Keratinocyte (primary cell): ENCODE measurements around the gene SPIN1. TPM values are rescaled to one million over a fixed set of nuclear protein-coding genes. Genes with fewer than 3 reads are reported as not detected.

Experiments used
- DNase-seq: peaks from one replicate; pipeline ENCODE4 v3.0.0-alpha.2; 2011; ENCODE audit warnings: low read depth, missing footprints, low spot score
- FAIRE-seq: peaks from 2 replicates; lab custom pipeline; 2011; peaks lifted over from hg19 to GRCh38; lab: Jason Lieb, UNC
- H2AFZ ChIP-seq: 2 replicates; pipeline ENCODE4 v1.6.0; 2012; ENCODE audit warnings: low read length, control low read depth, inconsistent platforms; ENCODE audit not compliant: control insufficient read depth
- H3K27ac ChIP-seq: 2 replicates; pipeline ENCODE4 v1.5.1; 2011; ENCODE audit warnings: low read length; ENCODE audit not compliant: control insufficient read depth, insufficient read depth
- H3K27me3 ChIP-seq: 3 replicates; pipeline ENCODE4 v1.6.0; 2011; ENCODE audit warnings: low read length; ENCODE audit not compliant: control insufficient read depth, insufficient read depth; ENCODE audit errors: extremely low read depth
- H3K36me3 ChIP-seq, 2 experiments: 2 replicates in 1 of 2; 3 replicates in 1 of 2; pipeline ENCODE4 v1.5.1; 2011; ENCODE audit warnings: low read length in 2 of 2, mild to moderate bottlenecking in 1 of 2; ENCODE audit not compliant: control insufficient read depth in 2 of 2, insufficient read depth in 2 of 2; ENCODE audit errors: extremely low read depth in 1 of 2
- H3K4me1 ChIP-seq: 3 replicates; pipeline ENCODE4 v1.5.1; 2011; ENCODE audit warnings: low read length; ENCODE audit not compliant: control insufficient read depth, insufficient read depth; ENCODE audit errors: extremely low read depth
- H3K4me2 ChIP-seq: 3 replicates; pipeline ENCODE4 v1.6.0; 2011; ENCODE audit warnings: low read depth, low read length; ENCODE audit not compliant: control insufficient read depth, insufficient read depth; ENCODE audit errors: extremely low read depth
- H3K4me3 ChIP-seq, 3 experiments: fragments of 200-600 bp in 1 of 3; sonication (generic) in 1 of 3; 2 replicates in 2 of 3; 3 replicates in 1 of 3; pipeline ENCODE4 v1.5.1; 2011 to 2016; ENCODE audit warnings: low read length in 3 of 3, mild to moderate bottlenecking in 3 of 3, control low read depth in 2 of 3, inconsistent platforms in 1 of 3, low read depth in 1 of 3, mixed read lengths in 1 of 3, mixed run types in 1 of 3, moderate library complexity in 1 of 3; ENCODE audit not compliant: control insufficient read depth in 2 of 3, insufficient read depth in 2 of 3; ENCODE audit errors: extremely low read depth in 1 of 3
- H3K79me2 ChIP-seq: 2 replicates; pipeline ENCODE4 v1.6.0; 2012; ENCODE audit warnings: low read length; ENCODE audit not compliant: control insufficient read depth, insufficient read depth
- H3K9ac ChIP-seq: 3 replicates; pipeline ENCODE4 v1.6.0; 2011; ENCODE audit warnings: low read length; ENCODE audit not compliant: control insufficient read depth, insufficient read depth; ENCODE audit errors: extremely low read depth
- H3K9me1 ChIP-seq: 3 replicates; pipeline ENCODE4 v1.6.0; 2011; ENCODE audit warnings: low read length; ENCODE audit not compliant: control insufficient read depth, insufficient read depth; ENCODE audit errors: extremely low read depth
- H3K9me3 ChIP-seq: 2 replicates; pipeline ENCODE4 v1.5.1; 2012; ENCODE audit warnings: low read depth, low read length; ENCODE audit not compliant: control insufficient read depth
- H4K20me1 ChIP-seq: 3 replicates; pipeline ENCODE4 v1.6.0; 2011; ENCODE audit warnings: low read length; ENCODE audit not compliant: control insufficient read depth, insufficient read depth; ENCODE audit errors: extremely low read depth
- EZH2 ChIP-seq: IDR thresholded peaks from one replicate; pipeline ENCODE4 v1.6.1; 2012; ENCODE audit warnings: inconsistent platforms, mild to moderate bottlenecking, low read length, moderate library complexity
- dilution Hi-C: fragments of 300-500 bp; cut with MboI; formaldehyde crosslinking; loops from one replicate; pipeline ENCODE4 v1.7.0; 2020; ENCODE audit warnings: low sequenced_read_pairs; ENCODE audit not compliant: extremely low pct_ligation_motif_present
- polyA plus RNA-seq, 5 experiments: library from polyadenylated mRNA; depleted of rRNA in 3 of 5; stranded (reverse) in 3 of 5; stranded (forward) in 1 of 5; unstranded in 1 of 5; fragments of >200 nt; gene quantifications; 1 replicate in 1 of 5; 2 replicates in 3 of 5; 3 replicates in 1 of 5; pipeline versions ENCODE4 v1.2.1 to v1.2.3, GENCODE V29; 2011 to 2012; ENCODE audit warnings: missing spikeins in 2 of 5, low read depth in 1 of 5, low replicate concordance in 1 of 5
- TF ChIP-seq, protein P1 (sequence below), 3 experiments: IDR thresholded peaks in 1 of 3; conservative IDR thresholded peaks in 1 of 3; optimal IDR thresholded peaks in 1 of 3; 2 replicates in 2 of 3; 3 replicates in 1 of 3; pipeline versions ENCODE3 to v1.5.1; 2011; ENCODE audit warnings: low read length in 3 of 3, mild to moderate bottlenecking in 3 of 3, moderate library complexity in 2 of 3, control low read depth in 1 of 3, inconsistent platforms in 1 of 3; ENCODE audit not compliant: insufficient read depth in 2 of 3; ENCODE audit errors: extremely low read depth in 1 of 3

SPIN1 gene
- polyA plus RNA-seq, 1 donor (not counting 4 experiments of a cell fraction or from before 2014, with no cell fraction given) = 68.8 TPM

DNA sequence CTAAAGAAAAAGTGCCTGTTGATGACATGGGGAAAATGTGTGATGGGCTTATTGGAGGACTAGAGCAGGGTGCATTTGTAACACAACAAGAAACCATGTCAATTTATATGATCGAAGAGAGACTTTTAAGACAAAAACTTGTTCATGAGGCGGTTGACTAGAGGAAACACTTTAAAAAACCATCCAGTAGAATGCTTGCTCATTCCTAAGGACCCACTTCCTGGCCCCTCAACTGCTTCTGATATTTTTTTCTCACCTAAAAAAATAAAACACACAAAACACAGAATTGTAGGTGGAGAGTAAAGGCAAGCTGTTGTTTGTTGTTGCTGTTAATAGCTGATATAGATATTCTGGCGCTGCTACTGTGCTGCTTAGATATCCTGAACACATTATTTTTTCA is 50.6 kb downstream of the SPIN1 start:
- H3K4me1 ChIP-seq = peaks cover 2% of the 10 kb centered on the region
- no peak overlapping the region for H3K4me2 ChIP-seq
- H3K27me3 ChIP-seq = no peaks in the 10 kb centered on the region
- H3K4me3 ChIP-seq = no peak overlapping the region
- TF ChIP-seq, protein P1, sequence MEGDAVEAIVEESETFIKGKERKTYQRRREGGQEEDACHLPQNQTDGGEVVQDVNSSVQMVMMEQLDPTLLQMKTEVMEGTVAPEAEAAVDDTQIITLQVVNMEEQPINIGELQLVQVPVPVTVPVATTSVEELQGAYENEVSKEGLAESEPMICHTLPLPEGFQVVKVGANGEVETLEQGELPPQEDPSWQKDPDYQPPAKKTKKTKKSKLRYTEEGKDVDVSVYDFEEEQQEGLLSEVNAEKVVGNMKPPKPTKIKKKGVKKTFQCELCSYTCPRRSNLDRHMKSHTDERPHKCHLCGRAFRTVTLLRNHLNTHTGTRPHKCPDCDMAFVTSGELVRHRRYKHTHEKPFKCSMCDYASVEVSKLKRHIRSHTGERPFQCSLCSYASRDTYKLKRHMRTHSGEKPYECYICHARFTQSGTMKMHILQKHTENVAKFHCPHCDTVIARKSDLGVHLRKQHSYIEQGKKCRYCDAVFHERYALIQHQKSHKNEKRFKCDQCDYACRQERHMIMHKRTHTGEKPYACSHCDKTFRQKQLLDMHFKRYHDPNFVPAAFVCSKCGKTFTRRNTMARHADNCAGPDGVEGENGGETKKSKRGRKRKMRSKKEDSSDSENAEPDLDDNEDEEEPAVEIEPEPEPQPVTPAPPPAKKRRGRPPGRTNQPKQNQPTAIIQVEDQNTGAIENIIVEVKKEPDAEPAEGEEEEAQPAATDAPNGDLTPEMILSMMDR (optimal IDR thresholded peaks at IDR 0.05 in 1 of 3, IDR thresholded peaks at IDR 0.05 in 1 of 3, conservative IDR thresholded peaks at IDR 0.05 in 1 of 3; ENCODE audit: extremely low read depth in 1 of 3, insufficient read depth in 2 of 3, low read length in 3 of 3) = no peak
- no peak for TF ChIP-seq EZH2
- peaks cover 2 to 4% of the 10 kb centered on the region in 2 experiments for H3K36me3 ChIP-seq
- H3K27ac ChIP-seq = no peak overlapping the region
- no peak overlapping the region for H3K9ac ChIP-seq
- no peaks in the 10 kb centered on the region for H3K9me1 ChIP-seq
- no peak for DNase-seq
- H3K9me3 ChIP-seq = no peaks in the 10 kb centered on the region
- H2AFZ ChIP-seq = no peak overlapping the region
- no peaks in the 10 kb centered on the region for H4K20me1 ChIP-seq
- dilution Hi-C loops = no loop called here
- no peak for FAIRE-seq
- peaks cover 69% of the 10 kb centered on the region for H3K79me2 ChIP-seq

DNA sequence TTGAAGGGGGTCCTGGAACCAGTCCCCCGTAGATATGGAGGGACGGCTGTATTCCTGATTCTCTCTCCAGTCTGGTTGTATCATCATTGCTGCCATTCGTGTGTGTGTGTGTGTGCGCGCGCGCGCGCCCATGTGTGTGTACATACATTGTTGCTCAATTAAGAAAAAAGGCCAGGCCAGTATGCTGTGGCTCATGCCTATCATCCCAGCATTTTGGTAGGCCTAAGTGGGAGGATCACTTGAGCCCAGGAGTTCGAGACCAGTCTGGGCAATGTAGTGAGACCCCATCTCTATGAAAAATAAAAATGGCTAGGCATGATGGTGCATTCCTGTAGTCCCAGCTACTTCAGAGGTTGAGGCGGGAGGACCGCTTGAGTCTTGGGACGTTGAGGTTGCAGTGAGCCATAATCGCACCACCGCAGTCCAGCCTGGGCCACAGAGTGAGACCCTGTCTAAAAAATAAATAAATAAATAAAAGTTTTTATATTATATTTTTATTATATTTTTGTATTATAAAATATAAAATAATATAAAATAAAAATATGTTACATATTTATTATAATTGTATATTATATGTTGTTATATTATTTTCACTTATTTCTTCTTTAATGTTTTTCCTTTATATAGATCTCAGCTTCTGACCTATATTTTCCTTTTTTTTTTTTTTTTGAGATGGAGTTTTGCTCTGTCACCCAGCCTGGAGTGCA is 53.2 kb downstream of the SPIN1 start:
- Histone ChIP-seq H3K79me2 (peaks cover 71% of the 10 kb centered on the region), H3K9me1 (no peaks in the 10 kb centered on the region), H3K9me3 (no peaks in the 10 kb centered on the region), H3K9ac (no peak overlapping the region), H4K20me1 (no peaks in the 10 kb centered on the region), H3K4me1 (peaks cover 8% of the 10 kb centered on the region), H2AFZ (no peak overlapping the region), H3K36me3 (peaks cover 0 to 2% of the 10 kb centered on the region in 2 experiments), H3K27ac (no peak overlapping the region), H3K4me3 (no peak overlapping the region), H3K4me2 (no peak overlapping the region), H3K27me3 (no peaks in the 10 kb centered on the region)
- no peak for FAIRE-seq
- dilution Hi-C loops = no loop called here
- DNase-seq = no peak
- TF ChIP-seq, protein P1 (optimal IDR thresholded peaks at IDR 0.05 in 1 of 3, IDR thresholded peaks at IDR 0.05 in 1 of 3, conservative IDR thresholded peaks at IDR 0.05 in 1 of 3; ENCODE audit: extremely low read depth in 1 of 3, insufficient read depth in 2 of 3, low read length in 3 of 3) = no peak
